Nucleus accumbens (tissue), 56 donors: ENCODE results near the gene PSAP.

ENCODE experiments used
- DNase-seq, 56 donors: peaks; one replicate each; lab custom pipeline; 2025; lab: John Stamatoyannopoulos, UW

Gene PSAP

DNA sequence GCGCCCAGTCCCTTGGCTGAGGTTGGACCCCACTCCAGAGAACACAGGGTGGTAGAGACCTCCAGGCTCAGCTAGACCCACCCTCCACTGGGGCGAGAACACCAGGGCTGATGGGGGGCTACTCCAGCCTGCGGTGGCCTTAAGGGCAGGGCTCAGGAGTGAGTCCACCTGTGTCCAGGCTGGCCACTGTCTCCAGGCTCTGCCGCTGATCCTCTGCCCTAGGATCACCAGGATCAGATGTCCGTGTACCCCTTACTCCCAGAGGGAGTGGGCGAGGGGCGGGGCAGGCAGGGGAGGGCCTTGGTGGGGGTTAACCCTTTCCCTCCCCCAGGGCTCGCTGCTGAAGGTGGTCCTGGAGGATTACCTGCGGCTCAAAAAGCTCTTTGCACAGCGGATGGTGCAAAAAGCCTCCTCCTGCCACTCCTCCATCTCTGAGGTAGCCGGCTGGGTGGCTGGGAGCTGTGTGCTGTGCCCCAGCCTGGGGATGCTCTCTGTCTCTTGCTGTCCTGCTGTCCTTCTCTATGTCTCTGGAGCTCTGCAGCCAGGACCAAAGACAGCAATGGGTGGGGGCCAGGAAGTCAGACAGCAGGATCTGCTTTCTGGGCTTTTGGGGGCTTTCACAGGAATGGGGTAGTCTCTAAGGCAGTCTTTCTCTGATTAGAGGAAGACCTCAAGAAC, 38.0 kb downstream of the PSAP start:
- no peak for DNase-seq

DNA sequence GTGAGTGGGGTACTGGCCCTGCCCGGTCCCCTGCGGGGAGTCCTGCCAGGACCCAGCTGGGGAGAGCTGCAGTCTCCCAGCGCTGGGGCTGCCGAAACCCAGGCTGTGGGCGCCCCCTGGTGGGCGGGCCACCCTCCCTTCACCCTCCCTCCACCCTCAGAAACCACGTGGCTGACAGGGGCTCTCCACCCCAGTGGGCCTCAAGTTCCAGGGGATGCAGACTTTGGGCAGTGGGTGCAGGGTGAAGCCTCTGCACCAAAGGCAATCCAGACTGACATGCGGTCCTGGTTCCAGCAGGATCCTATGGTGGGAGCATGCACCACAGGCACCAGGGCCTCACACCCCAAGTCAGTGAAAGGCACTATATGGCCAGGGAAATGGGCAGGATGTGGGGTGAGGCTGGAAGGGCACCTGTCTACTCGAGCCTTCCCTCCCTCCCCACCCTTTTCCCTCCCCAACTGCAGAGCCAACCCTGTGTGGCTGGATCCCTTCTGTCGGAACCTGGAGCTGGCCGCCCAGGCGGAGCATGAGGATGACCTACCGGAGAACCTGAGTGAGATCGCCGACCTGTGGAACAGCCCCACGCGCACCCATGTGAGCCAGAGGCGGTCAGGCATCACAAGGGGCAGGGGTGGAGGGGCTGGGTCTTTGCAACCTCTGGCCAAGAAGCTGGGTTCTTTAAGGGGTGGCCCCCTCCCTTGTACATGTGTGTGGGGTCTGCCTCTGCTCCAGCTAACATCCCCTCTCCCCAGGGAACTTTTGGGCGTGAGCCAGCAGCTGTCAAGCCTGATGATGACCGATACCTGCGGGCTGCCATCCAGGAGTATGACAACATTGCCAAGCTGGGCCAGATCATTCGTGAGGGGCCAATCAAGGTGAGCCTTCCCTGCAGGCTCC, 38.8 kb downstream of the PSAP start:
- DNase-seq: peak in 50 of 56 donors; percentile 18 to 80 (median 60)

DNA sequence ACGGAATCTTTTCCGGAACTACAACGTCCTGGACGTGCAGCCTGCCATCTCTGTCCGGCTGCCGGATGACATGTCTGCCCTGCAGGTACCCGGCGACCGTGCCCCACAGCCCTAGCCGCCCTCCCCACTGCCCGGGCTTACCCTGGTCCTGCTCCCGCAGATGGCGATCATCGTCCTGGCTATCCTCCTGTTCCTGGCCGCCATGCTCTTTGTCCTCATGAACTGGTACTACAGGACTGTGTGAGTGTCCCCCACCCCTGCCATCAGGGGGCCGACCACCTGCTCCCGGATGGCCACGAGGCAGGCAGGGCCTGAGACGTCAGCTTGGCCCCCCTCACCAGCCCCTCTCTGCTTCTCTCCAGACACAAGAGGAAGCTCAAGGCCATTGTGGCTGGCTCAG, 39.7 kb downstream of the PSAP start:
- no peak for DNase-seq

DNA sequence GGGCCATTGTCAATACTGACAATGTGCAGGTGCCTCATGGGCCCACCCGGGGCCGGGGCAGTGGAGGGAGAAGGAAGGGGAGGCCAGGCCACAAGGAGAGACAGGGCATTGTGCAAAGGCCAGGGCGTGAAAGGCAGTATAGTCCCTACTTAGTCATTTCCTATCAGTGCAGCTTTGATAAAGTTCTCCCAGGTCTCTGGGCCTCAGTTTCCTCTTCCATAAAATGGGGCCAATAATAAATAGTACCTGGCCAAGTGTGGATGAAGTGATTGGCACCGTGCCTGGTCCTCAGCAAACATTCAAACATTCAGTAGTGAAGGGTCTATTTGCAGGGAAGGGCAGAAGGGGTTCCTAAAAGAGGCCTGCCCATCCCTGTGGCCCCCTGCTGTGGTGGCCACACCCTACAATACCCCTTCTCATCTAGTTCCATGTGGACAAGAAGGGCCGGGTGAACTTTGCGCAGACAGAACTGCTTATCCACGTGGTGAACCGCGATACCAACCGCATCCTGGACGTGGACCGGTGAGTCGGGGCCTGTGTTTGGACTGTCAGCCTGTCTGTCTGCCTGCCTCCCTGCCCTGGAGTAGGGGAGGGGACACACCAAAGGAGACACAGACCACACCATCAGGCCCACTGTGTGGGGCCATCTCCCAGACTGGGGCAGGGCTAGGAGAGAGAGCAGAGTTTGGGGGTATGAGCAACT, 40.9 kb downstream of the PSAP start:
- no peak for DNase-seq

DNA sequence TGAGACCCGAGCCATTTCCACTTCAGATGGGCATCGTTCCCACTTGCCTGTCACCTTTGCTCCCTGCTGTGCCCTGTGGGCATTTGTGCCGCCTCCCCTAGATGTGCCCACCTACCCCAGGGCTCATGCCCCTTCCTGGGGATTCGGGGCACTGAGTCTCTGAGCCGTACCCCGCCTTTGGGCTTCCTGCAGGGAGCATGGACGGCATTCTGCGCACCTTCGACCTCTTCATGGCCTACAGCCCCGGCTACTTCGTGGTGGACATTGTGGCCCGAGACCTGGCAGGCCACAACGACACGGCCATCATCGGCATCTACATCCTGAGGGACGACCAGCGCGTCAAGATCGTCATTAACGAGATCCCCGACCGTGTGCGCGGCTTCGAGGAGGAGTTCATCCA, 41.4 kb downstream of the PSAP start:
- no peak for DNase-seq

DNA sequence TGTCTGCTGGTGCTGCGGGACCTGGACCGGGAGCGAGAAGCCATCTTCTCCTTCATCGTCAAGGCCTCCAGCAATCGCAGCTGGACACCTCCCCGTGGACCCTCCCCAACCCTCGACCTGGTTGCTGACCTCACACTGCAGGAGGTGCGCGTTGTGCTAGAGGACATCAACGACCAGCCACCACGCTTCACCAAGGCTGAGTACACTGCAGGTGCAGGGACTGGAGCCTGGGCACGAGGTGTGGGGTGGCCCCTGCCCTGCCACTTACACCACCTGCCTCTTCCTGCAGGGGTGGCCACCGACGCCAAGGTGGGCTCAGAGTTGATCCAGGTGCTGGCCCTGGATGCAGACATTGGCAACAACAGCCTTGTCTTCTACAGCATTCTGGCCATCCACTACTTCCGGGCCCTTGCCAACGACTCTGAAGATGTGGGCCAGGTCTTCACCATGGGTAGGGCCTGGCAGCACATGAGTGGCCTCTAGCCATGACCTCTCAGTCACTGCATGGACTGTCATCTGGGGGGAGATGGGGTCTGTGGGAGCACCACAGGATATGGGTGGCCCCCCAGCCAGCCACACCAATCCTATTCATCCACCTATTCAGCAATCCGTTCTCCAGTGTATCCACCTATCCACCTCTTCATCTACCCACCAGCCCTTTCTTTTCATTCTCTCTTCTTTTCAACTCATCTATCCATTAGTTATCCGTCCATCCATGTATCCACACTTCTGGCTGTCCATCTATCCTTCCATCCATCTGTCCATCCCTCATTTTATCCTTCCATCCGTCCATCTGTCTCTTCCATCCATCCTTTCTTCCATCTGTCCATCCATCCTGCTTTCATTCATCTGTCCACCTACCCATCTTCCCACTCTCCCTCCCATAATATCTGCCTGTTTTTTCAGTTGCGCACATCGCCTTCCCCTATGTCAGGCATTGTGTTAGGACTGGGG, 43.2 kb downstream of the PSAP start:
- no peak for DNase-seq

DNA sequence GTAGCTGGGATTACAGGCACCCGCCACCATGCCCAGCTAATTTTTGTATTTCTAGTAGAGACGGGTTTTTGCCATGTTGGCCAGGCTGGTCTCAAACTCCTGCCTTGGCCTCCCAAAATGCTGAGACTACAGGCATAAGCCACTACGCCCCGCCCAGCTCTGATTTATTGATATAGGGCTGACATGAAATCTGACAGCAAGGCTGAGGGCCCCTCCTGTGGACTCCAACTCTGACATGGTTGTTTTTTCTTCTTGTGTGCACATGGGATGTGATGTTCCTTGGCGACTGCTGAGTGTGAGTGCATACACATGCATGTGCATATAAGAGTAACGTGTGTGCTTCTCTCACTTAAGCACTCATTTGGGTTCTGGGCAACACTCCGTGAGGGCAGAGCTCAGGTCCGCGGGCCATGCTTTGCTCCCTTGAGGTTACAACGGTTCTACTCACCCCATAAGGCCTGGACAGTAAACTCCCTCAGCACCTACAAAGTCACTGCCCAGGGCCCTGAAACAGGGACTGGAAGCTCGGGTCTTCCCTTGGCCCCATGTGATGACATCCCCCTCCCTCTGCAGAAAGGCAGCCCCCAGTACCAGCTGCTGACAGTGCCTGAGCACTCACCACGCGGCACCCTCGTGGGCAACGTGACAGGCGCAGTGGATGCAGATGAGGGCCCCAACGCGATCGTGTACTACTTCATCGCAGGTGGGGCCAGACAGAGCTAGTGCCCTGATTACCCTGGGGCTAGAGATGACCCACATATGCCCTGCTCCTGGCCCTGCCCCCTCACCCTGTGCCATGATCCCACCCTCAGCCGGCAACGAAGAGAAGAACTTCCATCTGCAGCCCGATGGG, 44.1 kb downstream of the PSAP start:
- no peak for DNase-seq

DNA sequence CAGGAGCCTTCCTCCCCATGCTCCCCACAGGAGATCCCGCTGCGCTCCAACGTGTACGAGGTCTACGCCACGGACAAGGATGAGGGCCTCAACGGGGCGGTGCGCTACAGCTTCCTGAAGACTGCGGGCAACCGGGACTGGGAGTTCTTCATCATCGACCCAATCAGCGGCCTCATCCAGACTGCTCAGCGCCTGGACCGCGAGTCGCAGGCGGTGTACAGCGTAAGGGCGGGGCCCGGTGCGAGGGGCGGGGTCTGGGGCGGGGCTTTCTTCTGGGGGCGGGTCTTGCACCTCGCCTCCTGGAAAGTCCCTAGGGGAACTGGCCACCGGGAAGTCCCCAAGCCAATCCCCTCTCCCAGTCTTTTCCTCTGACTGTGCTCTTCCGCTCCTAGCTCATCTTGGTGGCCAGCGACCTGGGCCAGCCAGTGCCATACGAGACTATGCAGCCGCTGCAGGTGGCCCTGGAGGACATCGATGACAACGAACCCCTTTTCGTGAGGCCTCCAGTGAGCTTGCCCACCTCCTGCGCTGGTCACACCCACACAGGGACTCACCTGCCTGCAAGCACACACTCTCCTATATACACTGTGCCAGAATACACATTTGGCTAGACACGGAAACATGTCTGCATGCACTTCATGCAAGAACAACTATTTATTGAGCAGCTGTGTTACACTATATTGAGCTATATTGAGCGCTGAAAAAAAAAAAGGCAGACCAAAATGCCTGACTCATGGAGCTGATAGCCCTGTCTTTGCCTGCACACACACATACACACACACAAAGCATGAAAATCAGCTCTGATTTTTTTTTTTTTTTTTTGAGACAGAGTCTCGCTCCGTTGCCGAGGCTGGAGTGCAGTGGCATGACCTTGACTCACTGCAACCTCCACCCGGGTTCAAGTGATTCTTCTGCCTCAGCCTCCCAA, 45.0 kb downstream of the PSAP start:
- DNase-seq: peak in 10 of 56 donors; percentile 21 to 51 (median 30)

DNA sequence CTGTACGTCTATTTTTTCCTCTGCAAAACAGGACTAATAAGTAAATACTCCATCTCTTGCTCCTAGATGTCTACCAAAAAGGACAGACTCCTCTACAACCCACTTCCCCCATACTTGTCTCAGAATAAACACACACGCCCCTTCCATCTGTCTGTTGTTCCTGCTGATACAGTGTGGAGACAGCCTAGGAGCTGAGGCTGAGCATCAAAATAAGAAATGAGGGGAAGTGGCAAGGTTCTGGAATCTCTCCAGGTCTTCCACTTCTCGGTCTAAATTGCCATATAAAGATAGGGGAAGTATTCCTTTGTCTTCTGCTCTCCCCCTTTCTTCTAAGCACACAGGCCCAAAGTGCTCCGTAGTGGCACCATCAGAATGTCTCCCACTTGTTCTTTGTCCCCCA, 47.0 kb downstream of the PSAP start:
- peak in 3 of 56 donors; percentile 29 to 34 (median 31) for DNase-seq

DNA sequence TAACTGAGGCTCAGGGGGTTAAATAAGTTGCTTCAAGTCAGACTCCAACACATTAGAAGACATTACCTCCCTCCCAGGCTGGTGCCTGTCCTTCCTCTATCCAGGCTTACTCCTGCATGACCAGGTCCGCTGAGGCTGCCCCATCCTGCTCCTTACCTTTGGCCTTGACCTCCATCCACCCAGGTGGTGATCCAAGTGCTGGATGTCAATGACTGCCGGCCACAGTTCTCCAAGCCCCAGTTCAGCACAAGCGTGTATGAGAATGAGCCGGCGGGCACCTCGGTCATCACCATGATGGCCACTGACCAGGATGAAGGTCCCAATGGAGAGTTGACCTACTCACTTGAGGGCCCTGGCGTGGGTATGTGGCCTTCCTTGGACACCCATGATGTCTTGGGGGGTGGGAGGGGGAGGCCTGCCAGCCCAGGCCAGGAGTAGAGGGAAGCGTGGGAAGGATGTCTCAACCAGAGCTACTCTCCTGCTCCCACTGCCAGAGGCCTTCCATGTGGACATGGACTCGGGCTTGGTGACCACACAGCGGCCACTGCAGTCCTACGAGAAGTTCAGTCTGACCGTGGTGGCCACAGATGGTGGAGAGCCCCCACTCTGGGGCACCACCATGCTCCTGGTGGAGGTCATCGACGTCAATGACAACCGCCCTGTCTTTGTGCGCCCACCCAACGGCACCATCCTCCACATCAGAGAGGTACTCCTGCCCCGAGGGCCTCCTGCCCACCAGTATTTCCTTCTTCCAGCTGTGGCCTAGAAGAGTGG, 48.1 kb downstream of the PSAP start:
- no peak for DNase-seq

DNA sequence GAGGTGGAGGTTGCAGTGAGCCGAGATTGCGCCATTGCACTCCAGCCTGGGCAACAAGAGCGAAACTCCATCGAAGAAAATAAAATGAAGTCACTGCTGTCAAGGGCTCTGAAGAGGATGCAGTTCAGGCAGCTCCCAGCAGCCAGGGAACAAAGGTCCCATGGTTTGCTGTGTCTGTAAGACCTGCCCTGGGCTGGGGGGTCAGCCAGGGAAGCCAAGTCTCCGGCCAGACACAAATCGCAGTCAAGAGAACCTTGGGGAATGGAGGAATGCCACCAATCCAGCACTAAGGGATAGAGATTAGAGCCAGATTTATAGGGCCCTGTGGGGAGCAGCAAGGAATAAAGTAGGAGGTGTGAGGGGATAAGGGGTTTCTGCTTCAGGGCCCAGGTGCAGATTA, 48.8 kb downstream of the PSAP start:
- DNase-seq: no peak

DNA sequence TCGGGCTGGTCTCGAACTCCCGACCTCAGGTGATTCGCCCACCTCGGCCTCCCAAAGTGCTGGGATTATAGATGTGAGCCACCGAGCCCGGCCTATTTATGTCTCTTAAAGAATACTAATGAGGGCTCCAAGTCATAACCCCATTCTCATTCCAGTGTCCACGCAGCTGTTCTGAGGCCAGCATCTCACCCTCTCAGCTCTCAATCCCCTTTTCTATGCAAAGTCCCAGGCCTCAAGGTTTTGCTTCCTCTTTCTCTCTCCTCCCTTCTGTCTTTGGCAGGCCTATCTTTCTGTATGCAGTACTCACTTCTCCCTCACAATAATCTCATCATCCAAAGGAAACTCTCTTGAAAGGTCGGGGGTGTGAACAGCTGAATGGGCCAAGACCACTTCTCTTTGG, 49.7 kb downstream of the PSAP start:
- no peak for DNase-seq

DNA sequence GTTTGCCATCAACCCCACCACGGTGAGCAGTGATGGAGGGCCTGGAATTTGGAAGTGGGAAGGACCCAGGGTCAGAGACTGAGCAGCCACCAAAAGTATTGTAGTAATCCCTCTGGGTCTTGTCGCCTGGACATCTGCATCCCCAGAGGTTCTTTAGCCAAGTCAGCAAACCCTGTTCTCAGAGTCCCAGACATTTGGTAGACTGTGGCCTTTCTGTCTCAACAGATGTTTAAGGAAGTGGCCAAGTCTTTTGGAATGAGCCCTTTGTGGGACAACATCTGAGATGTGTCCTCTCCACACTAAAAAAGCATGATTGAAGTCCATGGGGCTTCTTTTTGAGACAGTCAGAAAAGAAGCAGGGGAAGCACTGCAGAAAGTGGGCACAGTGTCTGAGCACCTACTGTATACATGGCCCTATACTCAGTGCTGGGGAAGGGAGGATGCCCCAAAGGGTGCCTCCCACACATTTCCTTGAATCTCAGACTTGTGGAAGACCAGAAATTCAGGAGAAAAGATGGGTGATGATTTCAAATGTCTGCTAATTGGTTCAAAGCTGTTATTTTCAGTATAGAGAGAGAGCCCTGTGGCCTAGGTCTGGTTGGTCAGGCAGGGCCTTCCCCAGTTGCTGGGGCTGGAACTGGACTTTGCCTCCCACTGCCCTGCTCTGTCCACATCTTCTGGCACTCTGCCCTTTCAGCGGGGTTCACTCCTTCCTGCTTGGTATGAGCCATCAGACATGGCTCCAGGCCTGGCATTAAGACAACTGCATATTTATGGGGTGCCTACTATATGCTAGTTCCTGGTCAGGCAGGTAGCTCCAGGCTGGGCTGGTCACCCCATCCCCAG, 51.2 kb downstream of the PSAP start:
- DNase-seq: no peak

DNA sequence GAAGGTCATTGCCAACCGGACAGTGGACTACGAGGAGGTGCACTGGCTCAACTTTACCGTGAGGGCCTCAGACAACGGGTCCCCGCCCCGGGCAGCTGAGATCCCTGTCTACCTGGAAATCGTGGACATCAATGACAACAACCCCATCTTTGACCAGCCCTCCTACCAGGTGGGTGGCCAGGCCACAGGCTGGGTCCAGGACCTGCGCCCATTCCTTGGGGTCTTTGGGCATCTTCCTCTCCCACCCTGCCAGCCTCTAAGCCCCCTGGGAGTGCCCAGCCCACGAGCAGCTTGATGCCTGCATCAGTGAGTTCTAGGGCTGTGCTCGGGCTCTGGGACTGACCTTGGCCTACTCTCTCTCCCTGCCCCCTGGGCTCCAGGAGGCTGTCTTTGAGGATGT, 51.9 kb downstream of the PSAP start:
- no peak for DNase-seq

DNA sequence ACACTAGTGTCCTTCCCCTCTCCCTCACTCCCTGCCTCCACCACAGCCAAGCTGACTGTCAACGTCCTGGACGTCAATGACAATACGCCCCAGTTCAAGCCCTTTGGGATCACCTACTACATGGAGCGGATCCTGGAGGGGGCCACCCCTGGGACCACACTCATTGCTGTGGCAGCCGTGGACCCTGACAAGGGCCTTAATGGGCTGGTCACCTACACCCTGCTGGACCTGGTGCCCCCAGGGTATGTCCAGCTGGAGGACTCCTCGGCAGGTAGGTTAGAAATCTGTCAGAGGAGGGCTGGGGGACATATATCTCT, 52.8 kb downstream of the PSAP start:
- DNase-seq: no peak

DNA sequence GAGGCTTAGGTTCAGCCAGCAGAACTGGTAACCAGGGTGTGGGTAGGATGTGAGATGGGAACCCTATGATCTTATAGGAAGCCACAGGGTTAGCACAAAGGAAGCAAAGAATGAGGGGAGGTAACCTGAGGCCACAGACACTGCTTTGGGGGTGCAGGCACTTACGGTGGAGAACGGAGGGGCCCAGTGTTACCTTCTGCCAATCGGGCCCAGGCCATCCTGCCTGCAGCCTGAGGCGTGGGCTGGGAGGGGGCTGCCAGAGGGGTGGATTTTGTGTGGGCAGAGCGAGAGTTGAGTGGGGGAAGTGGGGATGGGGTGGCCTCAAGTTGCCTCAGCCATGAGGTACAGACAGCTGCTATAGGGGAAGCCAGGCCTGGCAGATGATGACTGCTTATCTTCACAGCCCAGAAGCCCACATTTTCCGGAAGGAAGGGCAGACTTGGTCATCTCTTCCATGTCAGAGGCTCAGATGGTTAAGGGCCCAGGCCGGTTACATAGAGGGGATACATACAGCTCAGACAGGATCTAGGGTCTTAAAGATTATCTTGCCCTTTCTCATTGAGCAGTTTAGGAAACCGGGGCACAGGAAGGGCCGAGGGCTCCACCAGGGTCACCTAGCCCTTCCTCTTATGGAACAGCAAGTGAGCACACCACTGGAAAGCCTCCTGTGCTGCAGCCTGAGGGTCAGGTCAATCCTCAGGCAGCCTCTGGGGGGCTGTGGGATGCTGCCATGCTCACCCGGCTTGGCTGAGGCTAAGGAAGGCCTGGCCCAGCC, 53.3 kb downstream of the PSAP start:
- DNase-seq: no peak
